ENCODE measurements around the gene SF3B2. TPM values are rescaled to one million over a fixed set of nuclear protein-coding genes. Genes with fewer than 3 reads are reported as not detected.

The SF3B2 gene
- total RNA-seq, 1 experiment from 2014 or later: 237 TPM

GRCh38 chr11:66015454-66015881 is 36.7 kb upstream of the SF3B2 start:
- Histone ChIP-seq H2BK120ac (ENCODE audit: low read depth, low read length, poor library complexity, severe bottlenecking) (no peak overlapping the region), H4K8ac (replicated peaks; ENCODE audit: insufficient read length, low read depth, low read length) (no peak overlapping the region), H3K79me1 (ENCODE audit: insufficient read depth, low read depth, low read length, poor library complexity, severe bottlenecking) (no peaks in the 10 kb centered on the region), H3K27me3 (ENCODE audit: insufficient read depth, low read length) (peaks cover 4% of the 10 kb centered on the region; the same call in 1 of the 2 replicates), H3K56ac (ENCODE audit: insufficient read length, low read depth, low read length) (no peak overlapping the region), H3K79me2 (ENCODE audit: insufficient read depth, low read length) (no peaks in the 10 kb centered on the region), H3K4me2 (ENCODE audit: insufficient read depth, insufficient read length, low read length) (no peak overlapping the region), H3K9me3 (ENCODE audit: control insufficient read depth, low read depth, low read length) (no peaks in the 10 kb centered on the region), H3K4me1 (ENCODE audit: insufficient read depth, low read length) (no peaks in the 10 kb centered on the region), H2AK5ac (ENCODE audit: insufficient read length, low read length) (no peak overlapping the region), H2BK20ac (ENCODE audit: low read depth, low read length, poor library complexity, severe bottlenecking) (no peak overlapping the region), H3T11ph (ENCODE audit: low read length) (no peak overlapping the region), H4K5ac (ENCODE audit: insufficient read length, low read depth, low read length) (no peak overlapping the region), H3K23ac (ENCODE audit: insufficient read length, low read depth, low read length) (no peak overlapping the region), H4K91ac (ENCODE audit: insufficient read length, low read depth, low read length) (no peak overlapping the region), H2BK5ac (ENCODE audit: insufficient read length, low read length) (no peak overlapping the region), H2BK12ac (ENCODE audit: insufficient read length, low read depth, low read length) (no peak overlapping the region), H3K23me2 (ENCODE audit: insufficient read length, low read depth, low read length, poor library complexity, severe bottlenecking) (peaks cover 8% of the 10 kb centered on the region), H3K27ac (ENCODE audit: insufficient read length, low read depth, low read length) (no peak overlapping the region), H2BK15ac (ENCODE audit: low read depth, low read length) (no peak overlapping the region), H2AFZ (ENCODE audit: low read length) (no peak overlapping the region), H3K18ac (ENCODE audit: insufficient read length, low read depth, low read length) (no peak overlapping the region), H3K4ac (ENCODE audit: low read depth, low read length) (no peak overlapping the region), H3K14ac (ENCODE audit: insufficient read depth, low read length) (no peak overlapping the region), H4K20me1 (ENCODE audit: control insufficient read depth, insufficient read depth, insufficient read length) (no peaks in the 10 kb centered on the region), H3K9ac (ENCODE audit: extremely low read depth, insufficient read length, low read length) (no peak overlapping the region)
- H3K9me3 Mint-ChIP-seq: no peaks in the 10 kb centered on the region
- H3K27me3 Mint-ChIP-seq (ENCODE audit: low read depth): peaks cover 4% of the 10 kb centered on the region
- peaks cover 0 to 2% of the 10 kb centered on the region in 2 experiments; a peak in 2 of 4 replicates for H3K4me1 Mint-ChIP-seq
- DNase-seq: no peak
- H3K36me3 Mint-ChIP-seq (ENCODE audit: insufficient read depth in 1 of 3, low read depth in 3 of 3): no peaks in the 10 kb centered on the region; a peak in 1 of 7 replicates
- no peak overlapping the region for H3K27ac Mint-ChIP-seq
- H3K4me3 Mint-ChIP-seq: no peak overlapping the region
- TF ChIP-seq CTCF (conservative IDR thresholded peaks at IDR 0.05): no peak
- WGBS (ENCODE audit: extremely low coverage, insufficient read length, low lambda C conversion rate): no CpG with 5 or more reads among the region's 7 CpGs
